Small intestine (tissue), 7 donors: ENCODE results near the gene WBP2. TPM values are rescaled to one million over a fixed set of nuclear protein-coding genes. Genes with fewer than 3 reads are reported as not detected.

Experiments
- DNase-seq, 2 donors: peaks; one replicate each; pipeline versions ENCODE4 v3.0.0 to v3.0.0-alpha.2; 2013
- FAIRE-seq: peaks from 2 replicates; lab custom pipeline; 2012; peaks lifted over from hg19 to GRCh38; lab: Jason Lieb, UNC
- H3K27ac ChIP-seq, 3 donors: one replicate each; pipeline ENCODE4 v1.5.1; 2013; ENCODE audit warnings: low read length in 2 of 3, mild to moderate bottlenecking in 2 of 3, control low read depth in 1 of 3, inconsistent platforms in 1 of 3, low read depth in 1 of 3, moderate library complexity in 1 of 3
- H3K27me3 ChIP-seq, 3 donors: one replicate each; pipeline ENCODE4 v1.6.1; 2013; ENCODE audit warnings: low read length in 3 of 3, inconsistent platforms in 1 of 3; ENCODE audit not compliant: control insufficient read depth in 3 of 3, insufficient read depth in 3 of 3
- H3K36me3 ChIP-seq, 3 donors: one replicate each; pipeline ENCODE4 v1.6.1; 2013; ENCODE audit warnings: low read length in 3 of 3, inconsistent platforms in 1 of 3, low read depth in 1 of 3, mild to moderate bottlenecking in 1 of 3, moderate library complexity in 1 of 3; ENCODE audit not compliant: control insufficient read depth in 3 of 3, insufficient read depth in 2 of 3
- H3K4me1 ChIP-seq, 3 donors: one replicate each; pipeline ENCODE4 v1.6.1; 2013; ENCODE audit warnings: low read length in 2 of 3, inconsistent platforms in 1 of 3, low read depth in 1 of 3, mild to moderate bottlenecking in 1 of 3, moderate library complexity in 1 of 3; ENCODE audit not compliant: control insufficient read depth in 3 of 3, insufficient read depth in 2 of 3
- H3K4me3 ChIP-seq, 3 donors: one replicate each; pipeline ENCODE4 v1.5.1; 2013; ENCODE audit warnings: low read length in 3 of 3, control low read depth in 1 of 3, inconsistent platforms in 1 of 3, low read depth in 1 of 3, mild to moderate bottlenecking in 1 of 3, moderate library complexity in 1 of 3
- H3K9me3 ChIP-seq, 2 donors: one replicate each; pipeline ENCODE4 v1.6.1; 2013; ENCODE audit warnings: low read depth in 1 of 2, low read length in 1 of 2; ENCODE audit not compliant: control insufficient read depth in 2 of 2, insufficient read depth in 1 of 2
- WGBS, 3 donors: extraction: QIAGEN DNeasy Blood & Tissue Kit; methylation state at CpG; one replicate each; pipeline ENCODE4 v1.1.7; 2013; 5-methylcytosine and 5-hydroxymethylcytosine counted together
- polyA plus RNA-seq, 4 donors: library from polyadenylated mRNA; stranded (reverse) in 3 of 4; unstranded in 1 of 4; fragments of 200-250 nt in 3 of 4; fragments of 120-200 nt in 1 of 4; gene quantifications; one replicate each; pipeline versions ENCODE4 v1.2.1 to v1.2.3, GENCODE V29; 2013
- donor health status: healthy with polysubstance abuse.
- donor health status: control.
- donor health status: control.
- donor health status: Bipolar disorder and iron deficiency.
- donor health status: healthy.

Gene WBP2
- polyA plus RNA-seq, 4 donors: 68.4 to 121 (median 99.8) TPM

DNA sequence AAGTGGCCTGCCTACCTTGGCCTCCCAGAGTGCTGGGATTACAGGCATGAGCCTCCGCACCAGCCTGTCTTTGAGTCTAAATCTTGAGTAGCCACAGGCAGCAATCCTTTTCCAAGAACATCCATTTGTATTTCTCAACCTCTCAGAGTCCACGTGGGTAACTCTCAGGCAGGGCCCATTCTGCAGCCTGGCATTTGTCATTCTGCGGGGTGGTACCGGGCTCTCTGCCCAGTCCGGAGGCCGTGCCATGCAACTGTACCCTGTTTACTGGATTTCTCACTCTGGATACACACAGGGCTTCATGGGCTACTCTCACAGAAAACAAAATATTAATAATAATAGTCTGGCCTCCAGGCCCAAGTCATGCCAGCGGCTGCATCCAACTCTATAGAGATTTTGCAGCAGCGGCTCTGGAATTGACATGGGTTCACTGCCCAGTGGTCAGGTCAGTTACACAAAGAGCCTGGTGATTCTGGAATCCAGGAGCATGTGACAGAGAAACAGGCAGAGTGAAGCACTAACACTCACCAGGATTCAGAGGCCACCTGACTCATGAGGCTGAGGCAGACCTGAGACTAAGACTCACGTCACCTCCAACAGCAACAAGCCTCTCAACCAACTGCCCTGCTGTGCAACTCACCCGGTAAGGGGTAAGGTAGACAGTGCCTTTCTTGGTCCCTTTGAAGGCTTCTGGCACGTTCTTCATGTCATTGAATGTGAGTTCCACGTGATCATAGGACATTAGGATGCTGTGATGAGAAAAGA is 4.0 kb downstream of the WBP2 start:
- Histone ChIP-seq H3K9me3 (no peaks in the 10 kb centered on the region), H3K27me3 (no peaks in the 10 kb centered on the region), H3K27ac (no peak overlapping the region), H3K36me3 (peaks cover 17 to 62% (median 21%) of the 10 kb centered on the region in 3 donors), H3K4me3 (no peak overlapping the region), H3K4me1 (peaks cover 2 to 34% (median 6%) of the 10 kb centered on the region in 3 donors)
- 93 to 95% (median 94%) methylated on average over 12 of the region's 12 CpGs for WGBS, 3 donors
- FAIRE-seq (no peak), DNase-seq (no peak)

DNA sequence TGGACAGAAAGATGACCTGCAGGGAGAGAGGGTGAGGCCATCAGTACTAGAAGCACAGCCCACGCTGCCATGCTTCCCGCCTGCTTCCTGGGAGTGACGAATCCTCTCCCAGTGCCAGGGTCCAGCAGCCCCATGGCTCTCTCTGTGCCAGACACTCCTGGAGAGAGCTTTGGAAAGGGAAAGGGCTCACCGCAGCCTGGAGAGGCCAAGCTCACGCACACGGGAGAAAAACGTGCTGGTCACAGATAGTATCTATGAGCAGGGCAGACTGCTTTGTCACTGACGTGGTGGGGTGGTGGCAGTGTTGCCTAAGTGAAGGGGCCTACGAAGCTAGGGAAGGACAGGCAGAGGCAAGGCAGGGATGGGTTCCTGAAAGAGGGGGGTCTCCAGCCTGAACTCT is 5.4 kb downstream of the WBP2 start:
- 87 to 94% (median 94%) methylated on average over 9 of the region's 9 CpGs for WGBS, 3 donors
- Histone ChIP-seq H3K4me1 (peaks cover 2 to 48% (median 13%) of the 10 kb centered on the region in 3 donors), H3K27ac (peak overlapping the region in 1 of 3 donors; percentile 38), H3K4me3 (no peak overlapping the region), H3K36me3 (peaks cover 17 to 72% (median 21%) of the 10 kb centered on the region in 3 donors), H3K9me3 (no peaks in the 10 kb centered on the region), H3K27me3 (no peaks in the 10 kb centered on the region)
- DNase-seq: no peak
- no peak for FAIRE-seq

DNA sequence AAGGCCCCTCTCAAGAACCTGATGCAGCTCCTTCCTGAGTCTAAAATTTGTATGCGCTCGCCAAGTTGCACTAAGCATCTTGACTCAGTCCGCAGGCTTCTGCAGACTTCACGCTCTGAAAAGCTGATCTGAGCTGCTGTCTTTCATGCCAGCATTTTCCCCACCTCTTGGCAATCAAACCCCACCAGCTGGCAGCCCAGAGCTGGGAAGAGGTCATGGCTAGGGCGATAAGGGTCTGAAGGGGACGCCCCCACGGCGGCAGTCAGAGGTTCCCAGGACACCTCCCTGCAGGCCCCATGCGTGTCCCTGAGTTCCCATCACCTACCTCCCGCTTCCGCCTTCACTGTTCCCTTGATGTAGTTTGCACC is 5.9 kb downstream of the WBP2 start:
- Histone ChIP-seq H3K27ac (peak overlapping the region in 2 of 3 donors; percentile 27 to 38), H3K36me3 (peaks cover 17 to 72% (median 21%) of the 10 kb centered on the region in 3 donors), H3K9me3 (no peaks in the 10 kb centered on the region), H3K4me1 (peaks cover 2 to 49% (median 9%) of the 10 kb centered on the region in 3 donors), H3K4me3 (no peak overlapping the region), H3K27me3 (no peaks in the 10 kb centered on the region)
- no peak for FAIRE-seq
- DNase-seq: no peak
- 88 to 96% (median 92%) methylated on average over 11 of the region's 11 CpGs for WGBS, 3 donors

DNA sequence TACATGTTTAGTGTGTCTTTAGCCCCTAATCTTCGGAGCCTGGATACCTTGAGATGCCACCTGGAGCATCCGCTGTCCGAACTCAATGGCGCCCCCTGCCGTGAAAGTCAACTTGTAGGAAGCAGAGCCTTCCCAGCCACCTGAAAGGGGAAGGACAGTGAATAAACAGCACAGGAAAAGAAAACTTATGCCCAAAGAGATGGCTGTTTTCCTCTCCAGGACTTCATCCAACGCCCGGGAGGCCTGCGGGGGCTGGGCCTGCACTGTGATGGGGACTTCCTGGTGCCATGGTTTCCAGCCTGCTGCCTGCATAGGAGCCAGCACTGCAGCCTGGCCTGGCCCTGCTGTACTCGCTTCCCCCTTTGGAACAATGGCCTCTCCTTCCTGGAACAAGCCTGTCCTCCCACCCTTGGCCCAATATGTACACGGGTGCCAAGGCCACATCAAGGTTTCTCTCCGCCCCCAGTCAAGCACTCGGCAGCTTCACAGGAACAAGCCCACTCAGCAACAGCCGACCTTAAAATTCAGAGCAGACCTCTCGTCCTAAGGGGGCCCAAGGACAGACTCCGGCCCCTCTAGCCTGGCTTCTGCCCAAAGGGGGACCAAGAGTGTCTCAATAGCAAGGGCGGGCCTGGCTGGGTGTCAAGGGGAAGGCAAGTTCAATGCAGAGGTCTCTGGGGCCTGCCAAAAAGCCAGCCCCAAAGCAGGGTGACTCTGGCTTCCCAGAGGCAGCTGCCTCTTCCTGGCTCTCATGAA is 6.4 kb downstream of the WBP2 start:
- FAIRE-seq (no peak), DNase-seq (peak; percentile 73 to 85)
- Histone ChIP-seq H3K9me3 (no peaks in the 10 kb centered on the region), H3K27me3 (no peaks in the 10 kb centered on the region), H3K4me1 (peaks cover 2 to 51% (median 7%) of the 10 kb centered on the region in 3 donors), H3K36me3 (peaks cover 17 to 72% (median 21%) of the 10 kb centered on the region in 3 donors), H3K27ac (peak overlapping the region in 2 of 3 donors; percentile 41 to 99), H3K4me3 (no peak overlapping the region)
- WGBS, 3 donors: 46 to 49% (median 48%) methylated on average over 16 of the region's 16 CpGs

DNA sequence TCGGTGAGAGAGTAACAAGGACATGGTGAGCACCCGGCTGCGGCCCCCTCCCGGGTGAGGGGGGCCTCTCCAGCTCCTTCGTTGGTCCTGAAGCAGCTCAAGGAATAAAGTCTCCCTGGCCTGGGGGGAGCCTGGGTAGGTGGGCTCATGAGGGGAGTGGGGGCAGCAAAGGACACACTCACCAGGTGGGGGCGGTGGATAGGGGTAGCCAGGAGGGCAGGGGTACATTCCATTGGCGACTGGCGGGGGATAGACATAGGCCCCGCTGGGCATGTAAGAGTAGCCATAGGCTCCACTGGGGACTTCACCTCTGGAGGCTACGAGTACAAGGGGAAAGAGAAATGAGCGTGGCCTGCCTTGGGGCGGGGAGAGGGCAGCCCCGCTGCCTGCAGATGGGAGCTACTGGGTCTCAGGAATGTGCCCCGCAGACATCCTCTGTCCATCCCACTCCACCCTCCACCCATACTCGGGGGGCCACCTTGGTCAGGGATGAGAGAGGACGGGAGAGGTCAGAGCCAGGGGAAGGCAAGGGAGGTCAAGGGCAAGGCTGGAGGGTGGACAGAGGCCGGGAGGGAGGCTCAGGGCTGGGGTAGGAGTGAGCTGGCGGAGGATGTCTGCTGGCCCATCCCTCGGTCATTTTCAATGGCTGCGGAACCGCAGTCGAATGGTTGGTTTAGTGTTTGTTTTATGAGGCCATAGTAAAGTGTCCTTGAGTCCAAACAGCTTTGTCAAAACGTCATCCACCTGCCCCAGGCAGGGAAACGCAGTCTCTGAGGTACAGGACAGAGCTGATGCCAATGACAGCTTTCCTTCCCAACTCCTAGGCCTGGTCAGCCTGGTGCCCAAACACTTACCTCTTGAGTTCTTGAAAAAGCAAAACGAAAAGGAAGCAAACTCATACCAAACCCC is 7.3 kb downstream of the WBP2 start:
- no peaks in the 10 kb centered on the region for H3K9me3 ChIP-seq
- WGBS, 3 donors: 86 to 89% (median 87%) methylated on average over 25 of the region's 25 CpGs
- FAIRE-seq: no peak
- H3K27ac ChIP-seq: peak overlapping the region in 2 of 3 donors; percentile 41 to 99
- no peak for DNase-seq
- no peaks in the 10 kb centered on the region for H3K27me3 ChIP-seq
- H3K4me3 ChIP-seq: no peak overlapping the region
- H3K4me1 ChIP-seq: peaks cover 2 to 57% (median 7%) of the 10 kb centered on the region in 3 donors
- H3K36me3 ChIP-seq: peaks cover 17 to 75% (median 21%) of the 10 kb centered on the region in 3 donors

DNA sequence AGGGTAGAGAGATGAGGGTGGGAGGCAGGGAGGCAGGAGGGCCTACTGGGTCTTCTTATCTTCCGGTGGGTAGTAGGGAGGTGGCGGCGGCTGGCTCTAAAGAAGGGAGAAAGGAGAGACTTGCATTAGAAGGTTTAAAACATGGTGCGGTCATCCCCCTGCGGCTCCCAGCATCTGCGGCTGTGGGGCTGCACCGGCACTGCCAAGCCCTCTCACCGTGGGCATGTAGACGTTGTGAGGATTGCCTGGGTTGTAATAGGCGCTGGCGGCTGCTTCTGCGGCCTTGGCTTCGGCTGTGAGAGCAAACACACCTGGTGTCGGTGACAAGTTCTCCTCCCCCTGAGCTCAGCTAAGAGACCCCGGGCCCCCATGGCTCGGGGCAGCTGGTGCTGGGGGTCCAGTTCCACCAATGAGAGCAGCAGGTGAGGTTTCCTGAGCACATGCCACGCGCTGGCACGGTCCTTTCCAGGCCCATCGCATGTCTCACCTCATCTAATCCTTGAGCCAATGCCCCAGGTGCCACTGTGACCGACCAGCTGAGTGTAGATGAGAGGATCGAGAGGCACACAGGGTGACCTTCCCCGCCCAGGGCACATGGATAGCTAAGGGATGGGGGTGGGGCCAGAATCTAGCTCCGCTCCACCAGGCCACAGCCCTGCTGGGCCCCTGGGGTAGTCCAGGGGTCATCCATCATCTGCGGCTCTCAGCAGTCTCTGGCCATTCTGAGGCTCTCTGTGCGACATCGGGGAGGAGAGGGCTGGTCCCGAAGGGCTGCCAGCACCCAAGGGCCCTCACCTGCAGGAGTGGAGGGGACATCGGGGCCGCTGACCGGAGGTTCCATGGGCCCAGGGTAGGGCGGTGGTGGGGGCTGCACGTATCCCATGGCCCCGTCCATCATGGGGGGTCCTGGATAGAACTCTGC is 8.2 kb downstream of the WBP2 start:
- Histone ChIP-seq H3K27ac (peak overlapping the region in 1 of 3 donors; percentile 99), H3K4me3 (no peak overlapping the region), H3K36me3 (peaks cover 17 to 83% (median 21%) of the 10 kb centered on the region in 3 donors), H3K9me3 (no peaks in the 10 kb centered on the region), H3K27me3 (no peaks in the 10 kb centered on the region), H3K4me1 (peaks cover 2 to 57% (median 7%) of the 10 kb centered on the region in 3 donors)
- no peak for FAIRE-seq
- WGBS, 3 donors: 83 to 87% (median 87%) methylated on average over 33 to 34 of the region's 34 CpGs
- peak in 1 of 2 donors; percentile 77 for DNase-seq

DNA sequence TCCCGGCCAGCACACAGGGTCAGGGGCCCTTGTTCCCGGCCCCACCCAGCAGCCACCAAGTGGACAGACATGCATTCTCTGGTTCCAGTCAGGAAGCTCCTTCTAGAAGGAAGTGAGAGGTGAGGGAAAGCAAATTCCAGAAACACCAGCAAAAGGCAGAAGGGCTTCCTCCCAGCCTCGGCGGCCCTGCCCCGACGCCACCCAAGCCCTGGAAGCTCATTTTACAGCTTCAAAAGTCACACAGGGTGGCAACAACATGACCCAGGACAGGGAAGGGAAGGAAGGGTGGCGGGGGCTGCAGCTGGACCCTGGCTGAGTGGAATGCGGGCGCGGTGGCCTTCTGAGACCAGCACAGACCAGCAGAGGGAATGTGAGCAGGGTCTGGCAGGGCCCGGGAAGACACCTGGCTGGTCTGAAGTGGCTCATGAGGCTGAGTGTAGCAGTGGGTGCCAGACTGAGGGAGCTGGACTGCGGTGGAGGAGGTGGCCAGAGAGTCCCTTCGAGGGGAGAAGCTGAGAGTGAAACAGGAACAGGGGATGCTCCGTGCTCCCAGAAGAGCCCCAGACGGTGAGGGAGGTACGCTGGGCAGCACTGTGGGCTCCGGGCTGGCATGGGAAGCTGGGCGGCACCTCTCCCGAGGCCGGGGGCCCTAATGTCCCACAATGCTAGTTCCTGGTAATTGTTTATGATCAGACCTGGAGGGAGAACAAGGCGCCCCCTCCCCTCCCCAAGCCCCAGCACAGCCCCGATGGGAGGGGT is 9.0 kb downstream of the WBP2 start:
- WGBS, 3 donors: 77 to 81% (median 79%) methylated on average over 22 of the region's 22 CpGs
- H3K9me3 ChIP-seq: no peaks in the 10 kb centered on the region
- peaks cover 17 to 76% (median 18%) of the 10 kb centered on the region in 3 donors for H3K36me3 ChIP-seq
- DNase-seq: no peak
- H3K27me3 ChIP-seq: no peaks in the 10 kb centered on the region
- no peak overlapping the region for H3K4me3 ChIP-seq
- H3K27ac ChIP-seq: peak overlapping the region; percentile 41 to 99 (median 84)
- H3K4me1 ChIP-seq: peaks cover 2 to 57% (median 7%) of the 10 kb centered on the region in 3 donors
- no peak for FAIRE-seq
